Stimulated activated CD4-positive, alpha-beta T cell treated with anti-CD3 and anti-CD28 coated beads, Interleukin-2, amount 100 ng/mL, for 4 hours (primary cell): Measurements from ENCODE around the gene ISG15.
"Not testable (repeated sequence)": the region's sequence is repeated elsewhere in the genome, so short reads cannot be mapped to it uniquely, and the experiment has no call there.

Experiments used
- DNase-seq: peaks from one replicate; pipeline ENCODE4 v3.0.0-alpha.2; 2020; ENCODE audit warnings: low read depth

ISG15 gene

DNA sequence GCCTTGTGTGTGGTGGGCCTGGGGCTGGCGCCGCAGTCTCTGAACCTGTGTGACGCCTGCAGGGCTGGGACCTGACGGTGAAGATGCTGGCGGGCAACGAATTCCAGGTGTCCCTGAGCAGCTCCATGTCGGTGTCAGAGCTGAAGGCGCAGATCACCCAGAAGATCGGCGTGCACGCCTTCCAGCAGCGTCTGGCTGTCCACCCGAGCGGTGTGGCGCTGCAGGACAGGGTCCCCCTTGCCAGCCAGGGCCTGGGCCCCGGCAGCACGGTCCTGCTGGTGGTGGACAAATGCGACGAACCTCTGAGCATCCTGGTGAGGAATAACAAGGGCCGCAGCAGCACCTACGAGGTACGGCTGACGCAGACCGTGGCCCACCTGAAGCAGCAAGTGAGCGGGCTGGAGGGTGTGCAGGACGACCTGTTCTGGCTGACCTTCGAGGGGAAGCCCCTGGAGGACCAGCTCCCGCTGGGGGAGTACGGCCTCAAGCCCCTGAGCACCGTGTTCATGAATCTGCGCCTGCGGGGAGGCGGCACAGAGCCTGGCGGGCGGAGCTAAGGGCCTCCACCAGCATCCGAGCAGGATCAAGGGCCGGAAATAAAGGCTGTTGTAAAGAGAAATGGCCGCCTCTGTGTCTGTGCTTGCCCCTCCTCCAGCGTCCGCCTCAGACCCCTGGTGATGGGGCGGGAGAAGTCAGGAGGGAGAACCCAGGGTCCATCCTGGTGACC is 788 bp downstream of the ISG15 start:
- no peak for DNase-seq

DNA sequence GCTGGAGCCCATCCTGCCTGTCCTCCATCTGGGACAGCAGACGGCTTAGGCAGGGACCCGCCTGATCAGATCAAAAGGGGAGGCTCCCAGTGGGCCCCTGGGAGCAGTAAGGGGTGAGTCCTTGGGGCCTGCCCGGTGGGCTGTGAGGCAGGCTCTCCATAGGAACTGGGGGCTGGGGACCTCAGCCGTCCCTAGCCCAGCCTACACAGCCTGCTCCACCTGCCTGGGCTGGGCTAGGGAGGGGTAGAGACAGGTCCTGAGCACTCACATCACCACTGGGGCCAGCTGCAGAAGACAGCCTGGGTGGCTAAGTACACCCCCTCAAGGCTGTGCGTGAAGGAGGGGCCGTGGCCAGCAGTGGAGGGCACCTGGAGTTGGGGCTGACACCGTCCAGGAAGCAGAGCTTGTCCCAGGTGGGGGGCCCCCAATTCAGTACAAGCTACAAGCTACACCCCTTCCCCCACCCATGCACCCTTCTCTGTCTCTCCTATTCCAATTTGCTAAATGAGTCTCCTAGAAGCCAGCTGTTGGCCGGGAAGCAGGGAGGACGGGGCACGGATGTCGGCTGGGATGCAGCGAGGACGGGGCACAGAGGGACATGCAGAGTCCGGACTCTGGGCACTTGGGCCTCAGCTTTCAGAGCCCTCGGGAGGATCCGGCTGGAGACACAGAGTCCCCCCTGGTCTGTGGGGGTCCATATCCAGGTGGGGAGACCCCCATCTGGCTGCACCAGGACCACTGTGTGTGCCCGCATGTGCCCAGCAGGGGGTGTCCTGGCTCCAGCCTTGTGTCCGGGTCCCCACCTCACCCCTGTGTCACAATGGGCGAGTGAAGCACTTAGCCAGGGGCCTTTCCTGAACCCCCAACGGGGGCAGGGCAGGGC is 1.7 kb downstream of the ISG15 start:
- no peak for DNase-seq

DNA sequence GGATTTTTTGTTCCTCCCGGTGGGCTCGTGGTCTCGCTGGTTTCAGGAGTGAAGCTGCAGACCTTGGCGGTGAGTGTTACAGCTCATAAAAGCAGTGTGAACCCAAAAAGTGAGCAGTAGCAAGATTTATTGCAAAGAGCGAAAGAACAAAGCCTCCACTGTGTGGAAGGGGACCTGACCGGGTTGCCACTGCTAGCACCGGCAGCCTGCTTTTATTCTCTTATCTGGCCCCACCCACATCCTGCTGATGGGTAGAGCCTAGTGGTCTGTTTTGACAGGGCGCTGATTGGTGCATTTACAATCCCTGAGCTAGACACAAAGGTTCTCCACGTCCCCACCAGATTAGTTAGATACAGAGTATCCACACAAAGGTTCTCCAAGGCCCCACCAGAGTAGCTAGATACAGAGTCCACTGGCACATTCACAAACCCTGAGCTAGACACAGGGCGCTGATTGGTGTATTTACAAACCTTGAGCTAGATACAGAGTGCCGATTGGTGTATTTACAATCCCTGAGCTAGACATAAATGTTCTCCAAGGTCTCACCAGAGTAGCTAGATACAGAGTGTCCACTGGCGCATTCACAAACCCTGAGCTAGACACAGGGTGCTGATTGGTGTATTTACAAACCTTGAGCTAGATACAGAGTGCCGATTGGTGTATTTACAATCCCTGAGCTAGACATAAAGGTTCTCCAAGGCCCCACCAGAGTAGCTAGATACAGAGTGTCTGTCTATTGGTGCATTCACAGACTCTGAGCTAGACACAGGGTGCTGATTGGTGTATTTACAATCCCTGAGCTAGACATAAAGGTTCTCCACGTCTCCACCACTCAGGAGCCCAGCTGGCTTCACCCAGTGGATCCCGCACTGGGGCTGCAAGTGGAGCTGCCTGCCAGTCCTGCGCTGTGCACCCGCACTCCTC is 4.4 kb downstream of the ISG15 start:
- not testable (repeated sequence) for DNase-seq

DNA sequence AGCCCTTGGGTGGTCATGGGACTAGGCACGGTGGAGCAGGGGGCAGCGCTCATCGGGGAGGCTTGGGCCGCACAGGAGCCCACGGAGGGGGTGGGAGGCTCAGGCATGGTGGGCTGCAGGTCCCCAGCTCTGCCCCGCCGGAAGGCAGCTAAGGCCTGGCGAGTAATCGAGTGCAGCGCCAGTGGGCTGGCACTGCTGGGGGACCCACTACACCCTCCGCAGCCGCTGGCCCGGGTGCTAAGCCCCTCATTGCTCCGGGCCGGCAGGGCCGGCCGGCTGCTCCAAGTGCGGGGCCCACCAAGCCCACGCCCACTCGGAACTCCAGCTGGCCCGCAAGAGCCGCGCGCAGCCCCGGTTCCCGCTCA is 5.0 kb downstream of the ISG15 start:
- DNase-seq = not testable (repeated sequence)

DNA sequence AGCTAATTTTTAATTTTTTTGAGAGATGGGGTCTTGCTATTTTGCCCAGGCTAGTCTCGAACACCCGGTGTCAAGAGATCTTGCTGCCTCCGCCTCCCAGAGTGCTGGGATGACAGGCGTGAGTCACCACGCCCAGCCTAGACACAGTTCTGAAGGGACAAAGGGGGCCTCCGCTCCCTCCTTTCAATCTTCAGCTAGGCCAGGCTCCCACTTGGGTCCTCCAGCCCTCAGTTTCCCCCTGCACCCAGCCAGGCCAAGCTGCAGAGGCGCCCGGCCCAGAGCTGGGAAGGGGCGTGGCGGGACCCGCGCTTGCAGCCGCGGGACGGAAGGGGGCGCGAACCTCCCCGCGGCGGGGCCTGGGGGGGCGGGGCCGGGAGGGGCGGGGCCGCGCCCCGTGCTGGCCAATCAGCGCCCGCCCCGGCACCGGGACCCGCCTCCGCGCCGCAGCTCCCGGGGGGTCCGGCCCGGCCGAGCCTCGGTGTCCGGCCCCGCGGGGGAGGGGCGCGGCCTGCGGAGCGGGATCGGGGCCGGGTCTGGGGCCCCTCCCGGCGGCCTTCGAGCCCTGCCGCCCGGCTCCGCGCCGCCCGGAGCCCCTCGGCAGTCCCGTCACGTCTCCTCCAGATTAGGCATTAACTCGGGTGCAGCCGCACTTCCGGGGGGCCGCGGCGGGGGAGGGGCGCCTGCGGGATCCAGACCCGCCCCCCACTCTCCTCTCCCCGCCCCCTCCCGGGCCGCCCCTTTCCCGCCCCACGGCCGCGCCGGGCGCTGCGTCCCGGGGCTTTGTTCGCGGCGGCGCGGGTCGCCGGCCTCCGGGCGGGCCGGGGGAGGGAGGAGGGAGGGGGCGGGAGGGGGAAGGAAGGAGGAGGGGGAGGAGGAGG is 6.1 kb downstream of the ISG15 start:
- DNase-seq = peak; percentile 73

DNA sequence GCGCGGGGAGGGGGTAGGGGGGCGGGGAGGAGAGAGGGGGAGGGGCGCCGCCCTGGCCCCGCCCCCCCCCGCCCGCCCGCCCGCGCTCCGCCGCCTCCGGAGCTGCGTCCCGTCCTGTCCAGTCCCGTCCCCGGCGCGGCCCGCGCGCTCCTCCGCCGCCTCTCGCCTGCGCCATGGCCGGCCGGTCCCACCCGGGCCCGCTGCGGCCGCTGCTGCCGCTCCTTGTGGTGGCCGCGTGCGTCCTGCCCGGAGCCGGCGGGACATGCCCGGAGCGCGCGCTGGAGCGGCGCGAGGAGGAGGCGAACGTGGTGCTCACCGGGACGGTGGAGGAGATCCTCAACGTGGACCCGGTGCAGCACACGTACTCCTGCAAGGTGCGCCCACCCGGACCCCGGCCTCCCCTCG is 6.7 kb downstream of the ISG15 start, which contains the start of gene AGRN:
TSS of gene AGRN (plus strand) at position 121 of the 405 bp plus-strand sequence. CDS start at position 174, 53 bp downstream.
- no peak for DNase-seq

DNA sequence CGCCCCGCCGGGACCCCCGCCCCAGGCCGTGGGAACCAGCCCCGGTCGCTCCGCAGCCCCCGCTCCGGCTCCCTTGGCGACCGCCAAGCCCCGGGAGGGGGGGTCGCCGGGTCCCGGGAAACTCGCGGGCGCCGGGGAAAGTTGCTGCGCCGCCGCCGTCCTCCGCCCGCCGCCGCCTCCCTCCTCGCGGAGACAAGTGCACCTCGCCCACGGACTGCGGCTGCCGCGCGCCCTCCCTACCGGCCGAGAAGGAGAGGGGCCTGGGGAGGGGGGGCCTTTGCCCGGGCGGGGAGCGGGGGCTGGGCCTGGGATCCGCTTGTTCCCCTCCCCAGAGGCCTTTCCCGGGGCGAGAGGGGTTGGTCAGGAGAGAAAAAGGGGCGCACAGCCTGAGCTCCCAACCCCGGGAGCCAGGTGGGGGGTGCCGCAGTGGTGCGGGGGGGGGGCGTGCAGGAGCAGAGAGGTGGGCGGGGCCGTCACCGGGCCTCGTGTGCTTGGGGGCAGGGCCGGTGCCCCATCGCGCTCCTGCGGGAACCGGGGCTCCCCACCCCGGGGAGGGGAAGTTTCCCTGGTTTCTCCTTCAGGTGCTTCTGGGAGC is 7.2 kb downstream of the ISG15 start:
- peak; percentile 46 for DNase-seq

DNA sequence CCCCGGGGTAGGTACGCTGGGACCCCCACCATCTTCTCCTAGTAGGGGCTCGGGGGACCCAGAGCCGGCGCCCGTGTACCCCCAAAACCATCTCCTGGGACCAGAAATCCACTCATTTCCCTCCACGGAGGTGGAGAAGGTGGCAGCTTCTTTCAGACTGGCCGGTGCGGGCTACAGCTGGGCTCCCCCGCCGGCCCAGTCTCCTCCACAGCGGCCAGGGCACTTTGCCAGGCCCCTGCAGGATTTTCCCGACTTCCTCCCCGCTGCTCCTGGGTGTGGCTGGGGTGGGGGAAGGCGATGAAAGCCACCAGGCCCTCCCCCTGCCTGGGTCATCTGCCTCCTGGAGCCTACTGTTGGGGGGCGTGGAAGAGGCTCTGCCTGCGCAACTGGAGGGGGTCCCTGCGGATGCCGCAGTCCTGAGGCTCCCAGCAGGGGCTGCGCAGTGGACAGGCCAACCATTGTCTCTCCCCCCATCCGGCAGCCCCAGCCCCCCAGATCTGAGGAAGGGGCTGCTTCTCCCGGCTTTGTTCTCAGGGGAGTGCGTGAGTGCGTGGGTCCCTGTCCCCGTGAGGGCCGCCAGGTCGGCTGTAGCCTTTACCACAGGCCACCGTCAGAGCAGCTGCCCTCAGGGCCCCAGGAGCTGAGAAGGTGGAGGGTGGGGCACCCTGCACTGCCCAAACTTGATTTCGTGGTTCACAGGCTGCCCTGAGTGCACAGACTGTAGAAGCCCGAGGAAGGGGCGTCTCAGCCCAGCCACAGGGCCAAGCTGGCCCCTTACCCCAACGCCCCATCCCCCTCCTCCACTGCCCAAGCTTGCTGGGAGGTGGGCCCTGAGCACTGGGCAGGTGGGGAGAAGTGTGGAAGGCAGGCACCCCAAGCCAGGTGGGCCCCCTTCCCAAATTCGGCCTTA is 8.0 kb downstream of the ISG15 start:
- no peak for DNase-seq

DNA sequence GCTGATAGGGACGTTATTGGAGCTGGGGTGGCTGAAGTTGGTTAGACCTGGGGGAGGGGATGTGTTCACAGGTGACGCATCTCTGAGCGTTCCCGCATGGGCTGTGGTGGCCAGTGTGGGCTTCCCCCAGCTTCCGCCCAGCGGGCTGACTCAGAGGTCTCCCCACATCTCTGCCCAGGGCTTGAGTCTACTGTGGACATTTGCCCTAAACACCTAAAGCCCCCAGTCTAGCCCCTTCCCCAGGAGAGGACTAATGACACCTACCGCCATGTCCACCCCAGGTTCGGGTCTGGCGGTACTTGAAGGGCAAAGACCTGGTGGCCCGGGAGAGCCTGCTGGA is 8.6 kb downstream of the ISG15 start:
- no peak for DNase-seq

DNA sequence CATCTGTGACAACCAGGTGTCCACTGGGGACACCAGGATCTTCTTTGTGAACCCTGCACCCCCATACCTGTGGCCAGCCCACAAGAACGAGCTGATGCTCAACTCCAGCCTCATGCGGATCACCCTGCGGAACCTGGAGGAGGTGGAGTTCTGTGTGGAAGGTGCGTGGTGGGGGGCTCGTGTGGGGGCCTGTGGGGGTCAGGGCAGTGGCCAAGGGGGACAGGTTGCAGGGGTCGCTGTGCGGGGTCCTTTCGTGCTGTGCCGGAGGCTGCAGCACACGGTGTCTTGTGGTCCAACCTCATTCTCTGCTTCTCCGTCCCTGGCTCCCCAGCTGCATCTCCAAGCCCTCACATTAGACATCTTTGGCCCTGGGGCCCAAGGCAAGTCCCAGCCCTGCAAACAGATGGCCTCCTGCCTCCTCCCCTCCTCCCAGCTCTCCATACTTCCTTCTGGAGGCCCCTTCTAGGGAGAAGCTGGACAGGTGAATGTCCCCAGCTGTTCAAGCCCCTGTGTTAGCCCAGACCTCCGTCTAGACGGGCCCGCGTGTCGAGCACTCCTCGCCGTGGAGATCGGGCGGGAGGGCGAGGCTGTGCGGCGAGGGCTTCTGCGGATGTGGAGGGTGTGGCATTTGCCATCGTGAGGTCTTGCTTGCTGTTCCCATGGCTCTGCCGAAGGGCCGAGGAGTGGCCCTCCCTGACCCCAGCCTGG is 9.2 kb downstream of the ISG15 start:
- no peak for DNase-seq

DNA sequence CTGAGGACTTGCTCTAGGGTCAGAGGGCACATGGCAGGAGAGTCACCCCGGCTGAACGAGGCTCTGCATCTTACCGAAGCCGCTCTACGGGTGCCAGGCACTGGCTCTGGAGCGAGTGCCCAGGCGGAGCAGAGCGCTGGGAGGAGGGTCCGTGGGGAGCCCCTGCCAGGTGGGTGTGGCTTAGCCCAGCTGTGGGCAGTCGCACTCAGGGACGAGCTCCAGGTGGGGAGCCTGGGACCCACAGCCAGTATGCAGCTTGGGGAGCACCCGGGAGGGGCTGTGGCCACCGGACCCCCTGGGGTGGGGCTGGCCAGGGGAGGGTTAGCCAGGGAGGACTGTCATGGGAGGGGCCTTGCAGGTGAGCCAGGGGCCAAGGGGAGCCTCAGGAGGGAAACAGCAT is 10.4 kb downstream of the ISG15 start:
- DNase-seq = no peak

DNA sequence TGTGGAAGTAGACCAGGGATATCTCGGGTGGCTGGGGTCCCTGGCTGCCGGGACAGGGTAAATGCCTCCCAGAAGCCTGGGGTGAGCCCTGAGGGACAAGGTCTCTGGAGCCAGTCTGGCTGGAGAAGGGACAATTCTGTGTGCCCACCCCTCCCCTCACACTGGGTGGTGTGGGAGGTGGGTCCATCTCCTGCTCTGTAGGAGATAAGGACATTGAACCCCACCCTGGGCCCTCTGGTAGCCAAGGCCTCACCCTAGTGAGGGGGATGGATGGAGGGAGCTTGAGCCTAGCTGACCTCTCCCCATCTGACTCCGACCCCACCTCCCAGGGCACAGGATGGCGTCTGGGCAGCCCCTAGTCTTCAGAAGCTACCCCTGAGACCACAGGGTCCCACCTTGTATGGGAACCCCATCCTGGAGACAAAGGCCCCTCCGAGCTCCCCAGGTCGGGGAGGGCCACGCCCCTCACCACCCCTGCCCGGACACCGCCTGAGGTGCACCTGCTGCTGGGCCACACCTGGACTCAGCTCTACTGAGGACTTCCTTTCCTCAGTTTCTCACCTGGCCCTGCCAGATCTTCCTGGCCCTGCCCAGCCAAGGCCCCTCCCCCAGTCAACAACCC is 11.0 kb downstream of the ISG15 start:
- no peak for DNase-seq

DNA sequence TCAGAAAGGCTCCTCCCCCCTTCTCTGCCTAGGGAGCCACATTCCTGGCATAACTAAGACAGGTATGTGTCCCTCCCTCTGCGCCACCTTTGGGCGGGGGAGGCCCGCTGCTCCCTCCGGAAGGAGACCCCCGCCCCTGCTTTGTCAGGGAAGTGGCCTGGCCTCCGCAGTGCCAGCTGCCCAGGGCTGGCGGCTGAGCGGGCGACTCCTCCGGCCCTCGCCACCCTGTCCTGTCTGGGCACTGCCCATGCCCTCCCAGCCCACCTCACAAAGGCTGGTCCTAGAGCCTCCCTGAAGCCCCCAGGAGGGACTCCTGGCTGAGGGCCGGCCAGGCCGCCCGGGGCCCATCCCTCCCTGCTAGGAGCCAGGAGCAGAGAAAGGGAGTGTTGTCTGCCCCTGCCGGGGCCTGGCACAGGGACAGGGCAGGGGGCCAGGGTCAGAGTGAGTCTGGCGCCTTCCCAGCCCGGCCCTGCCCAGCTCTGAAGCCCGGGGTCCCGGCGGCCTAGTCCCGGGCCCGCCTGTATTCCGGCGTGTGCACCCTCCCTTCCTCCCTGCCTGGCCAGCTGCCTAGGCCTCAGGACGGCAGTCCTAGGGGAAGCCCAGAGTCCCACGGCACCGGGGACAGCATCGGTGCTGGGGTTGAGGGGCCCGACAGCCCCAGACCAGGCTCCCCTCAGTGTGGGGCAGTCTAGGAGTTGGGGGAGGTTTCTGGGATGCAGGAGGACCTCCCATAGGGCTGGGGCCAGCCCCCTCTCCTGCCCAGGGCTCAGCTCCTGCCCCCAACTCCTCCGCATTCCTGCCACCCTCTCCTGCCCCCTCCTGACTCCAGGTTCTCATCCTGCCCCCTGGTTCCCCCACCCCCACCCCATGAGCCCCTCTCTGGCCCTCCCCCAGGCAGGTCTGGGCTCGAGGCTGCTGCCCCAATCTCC is 11.7 kb downstream of the ISG15 start:
- DNase-seq = no peak

DNA sequence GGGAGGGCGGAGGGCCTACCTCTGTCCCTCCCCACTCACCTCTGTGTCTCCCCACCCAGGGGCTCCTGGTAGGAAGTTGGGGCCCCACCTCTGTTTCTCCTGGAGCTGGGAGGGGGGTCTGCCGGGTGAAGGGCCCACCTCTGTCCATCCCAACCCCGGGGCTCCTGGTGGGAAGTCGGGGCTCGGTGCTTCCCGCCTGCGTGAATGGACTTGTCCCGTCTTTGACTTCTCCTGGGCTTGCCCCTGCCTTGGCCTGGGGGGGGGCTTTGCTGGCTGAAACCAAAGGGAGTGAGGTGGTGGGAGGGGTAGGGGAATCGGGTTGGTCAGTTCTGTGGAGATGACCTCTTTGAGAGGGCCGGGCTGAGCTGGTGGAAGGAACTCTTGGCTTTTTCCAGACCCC is 12.4 kb downstream of the ISG15 start:
- no peak for DNase-seq

DNA sequence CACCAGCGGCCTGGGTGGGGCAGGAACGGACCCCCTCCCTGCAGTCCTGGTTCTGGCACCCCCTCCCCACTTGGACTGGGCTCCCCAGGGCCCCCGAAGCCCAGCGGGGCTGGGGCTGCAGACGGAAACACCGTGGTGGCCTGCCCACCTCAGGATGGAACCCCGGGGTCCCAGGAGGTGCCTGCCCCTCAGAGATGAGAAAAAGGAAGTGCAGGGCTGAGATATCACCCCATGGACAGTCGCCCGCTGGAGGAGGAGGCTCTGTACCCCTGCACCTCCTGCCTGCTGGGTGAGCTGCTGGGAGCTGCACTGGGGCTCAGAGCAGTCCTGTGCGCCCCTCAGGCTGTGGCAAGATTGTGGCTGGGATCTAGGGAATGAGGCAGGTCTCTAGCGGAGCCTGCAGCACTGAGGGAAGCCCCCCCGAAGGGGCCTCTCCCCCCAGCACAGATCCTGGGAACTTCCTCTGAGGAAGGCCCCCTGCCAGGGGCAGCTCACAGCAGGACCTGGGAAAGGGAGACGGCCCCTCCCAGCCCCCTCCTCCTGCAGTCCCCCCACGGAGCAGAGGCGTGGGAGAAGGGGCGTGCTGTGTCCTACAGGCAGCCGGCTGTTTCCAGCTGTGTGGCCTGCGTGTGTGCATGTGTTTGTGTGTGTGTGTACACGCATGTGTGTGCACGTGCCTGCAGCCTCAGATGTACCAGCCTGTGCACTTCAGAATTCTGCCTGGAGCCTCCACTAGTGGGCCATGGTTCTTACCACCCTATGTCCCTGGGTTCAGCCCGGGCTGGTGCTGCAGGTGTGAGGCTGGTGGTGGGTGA is 13.5 kb downstream of the ISG15 start:
- DNase-seq = no peak

DNA sequence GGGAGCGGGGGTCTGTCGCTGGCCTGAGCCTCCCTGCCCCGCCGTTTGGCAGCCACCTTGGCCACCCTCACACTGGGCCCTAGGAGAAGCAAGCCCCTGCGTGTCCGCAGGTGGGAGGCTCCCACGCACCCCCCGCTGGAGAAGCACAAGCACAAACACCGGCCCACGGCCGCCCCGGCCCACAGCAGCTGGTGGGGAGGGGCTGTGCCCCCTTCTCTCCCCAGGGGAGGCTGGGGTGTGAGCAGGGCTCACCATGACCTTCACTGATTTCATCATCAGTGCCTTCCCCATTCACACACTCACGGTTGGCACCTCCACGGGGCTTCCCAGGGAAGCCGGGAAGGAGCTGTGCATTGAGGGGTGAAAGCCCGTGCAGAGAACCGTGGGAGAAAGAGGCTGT is 14.5 kb downstream of the ISG15 start:
- DNase-seq = no peak
